Astrocyte of the cerebellum (primary cell): ENCODE data around the gene IL23A.

ENCODE experiments used
- DNase-seq: peaks from one replicate; pipeline ENCODE4 v3.0.0-alpha.2; 2011; ENCODE audit warnings: low read depth
- H3K4me3 ChIP-seq: 2 replicates; pipeline ENCODE4 v1.5.1; 2011; ENCODE audit warnings: mild to moderate bottlenecking, low read depth, low read length, moderate library complexity
- CTCF ChIP-seq: IDR thresholded peaks from 2 replicates; pipeline ENCODE4 v1.5.1; 2012; ENCODE audit warnings: low read length, low read depth, moderate library complexity, mild to moderate bottlenecking; ENCODE audit errors: missing control alignments
- in situ Hi-C: cut with HindIII; loops from 2 replicates; pipeline ENCODE4 v1.10.0; 2017; ENCODE audit warnings: low sequenced_read_pairs

Gene IL23A

DNA sequence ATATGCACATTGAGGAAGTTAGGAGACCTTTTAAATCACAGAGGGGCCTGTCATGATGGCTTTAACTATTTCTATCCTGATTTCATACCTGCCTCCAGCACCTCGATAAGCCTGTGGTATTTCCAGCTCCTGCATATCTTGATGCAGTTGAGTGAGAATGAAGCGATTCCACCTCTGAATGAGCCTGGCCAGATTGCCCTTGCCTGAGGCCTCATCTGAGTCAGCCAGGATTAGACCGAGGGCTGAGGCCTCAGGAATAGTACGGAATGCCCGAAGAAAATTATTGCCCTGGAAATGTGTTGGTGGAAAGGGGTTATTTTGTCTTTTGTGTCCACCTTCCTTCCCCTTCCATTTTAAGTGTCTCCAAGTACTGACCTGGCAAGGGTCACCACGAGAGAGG is 14.5 kb upstream of the IL23A start:
- in situ Hi-C loops: no loop called here
- H3K4me3 ChIP-seq: no peak overlapping the region
- no peak for DNase-seq
- no peak for TF ChIP-seq CTCF

DNA sequence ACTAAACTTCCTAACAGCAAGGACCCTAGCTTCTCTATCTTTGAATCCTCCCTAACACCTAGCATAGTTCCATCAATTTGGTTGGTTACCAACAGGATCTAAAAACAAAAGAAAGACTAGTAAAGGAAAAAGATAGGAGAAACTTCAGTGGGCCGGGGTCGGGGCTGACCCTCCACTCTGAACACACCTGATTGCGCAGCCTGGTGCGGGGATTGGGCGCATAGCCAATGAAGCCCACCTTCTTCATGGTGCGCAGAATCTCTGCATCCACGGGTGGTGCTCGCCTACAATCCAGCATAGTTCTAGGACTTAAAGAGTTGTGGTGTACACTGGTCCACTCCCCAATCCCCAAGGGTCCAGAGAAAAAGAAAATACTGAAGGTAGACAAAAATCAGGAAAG is 12.6 kb upstream of the IL23A start:
- H3K4me3 ChIP-seq: no peak overlapping the region
- DNase-seq: no peak
- in situ Hi-C loops: no loop called here
- no peak for TF ChIP-seq CTCF

GRCh38 chr12:56326533-56326932 is 12.2 kb upstream of the IL23A start:
- no peak overlapping the region for H3K4me3 ChIP-seq
- in situ Hi-C loops: no loop called here
- DNase-seq: no peak
- TF ChIP-seq CTCF: no peak

DNA sequence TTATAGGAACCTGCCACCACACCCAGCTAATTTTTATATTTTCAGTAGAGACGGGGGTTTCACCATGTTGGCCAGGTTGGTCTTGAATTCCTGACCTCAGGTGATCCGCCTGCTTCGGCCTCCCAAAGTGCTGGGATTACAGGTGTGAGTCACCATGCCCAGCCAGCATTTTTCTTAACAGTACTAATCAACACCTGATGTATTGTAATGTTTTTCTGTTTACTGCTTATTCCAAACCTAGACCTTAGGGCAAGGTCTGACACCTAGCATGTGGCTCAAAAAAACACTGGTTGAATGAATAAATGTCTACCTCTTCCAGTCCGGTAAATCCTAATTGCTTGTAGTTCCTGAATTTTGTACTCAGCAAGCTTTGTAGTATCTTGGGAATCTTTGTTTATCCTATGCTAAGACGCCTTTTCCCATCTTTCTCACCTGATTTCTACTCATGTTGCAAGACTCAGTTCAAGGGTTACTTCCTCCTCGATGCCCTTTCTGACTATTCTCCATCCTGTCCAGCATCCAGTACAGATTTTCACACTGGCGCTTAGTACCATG is 7.7 kb upstream of the IL23A start:
- H3K4me3 ChIP-seq: no peak overlapping the region
- no peak for TF ChIP-seq CTCF
- in situ Hi-C loops: no loop called here
- DNase-seq: no peak

DNA sequence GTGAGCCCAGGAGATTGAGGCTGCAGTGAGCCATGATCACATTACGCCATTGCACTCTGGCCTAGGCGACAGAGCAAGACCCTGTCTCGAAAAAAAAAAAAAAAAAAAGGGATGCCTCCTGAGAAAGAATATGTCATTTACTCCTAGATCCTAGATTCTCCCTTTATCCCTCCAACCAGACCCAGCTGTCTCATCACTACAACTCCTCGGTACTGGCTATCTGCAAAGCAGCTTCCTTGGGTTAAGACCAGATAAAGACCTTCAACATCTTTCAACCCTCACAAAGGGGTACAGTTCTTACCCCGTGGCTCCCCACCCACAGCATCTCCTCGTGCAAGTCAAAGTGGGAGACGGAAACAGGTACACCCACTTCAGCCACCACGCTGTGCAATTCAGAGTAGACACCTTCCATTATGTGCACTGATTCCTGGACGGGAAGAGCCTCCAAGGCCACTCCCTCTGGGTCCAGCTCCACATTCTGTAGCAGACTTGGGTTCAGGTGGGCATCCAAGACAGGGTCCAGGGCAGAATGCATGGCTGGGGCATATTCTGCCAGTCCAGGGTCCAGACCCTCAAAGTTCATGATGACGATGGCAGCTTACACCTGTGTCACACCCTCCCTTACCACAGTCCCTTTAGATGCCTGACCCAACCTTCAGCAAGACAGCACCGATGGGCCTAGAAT is 6.0 kb upstream of the IL23A start:
- no peak for TF ChIP-seq CTCF
- in situ Hi-C loops: no loop called here
- H3K4me3 ChIP-seq: peak overlapping the region; percentile 50
- no peak for DNase-seq

- DNase-seq: no peak
- in situ Hi-C loops: no loop called here
- peak overlapping the region; percentile 50 for H3K4me3 ChIP-seq
- no peak for TF ChIP-seq CTCF
Measured at GRCh38 chr12:56333197-56333678, 5.4 kb upstream of the IL23A start.
